Thoracic aorta (tissue), 2 donors: ENCODE data around the gene IRX1. TPM values are rescaled to one million over a fixed set of nuclear protein-coding genes. Genes with fewer than 3 reads are reported as not detected.

Experiments used
- ATAC-seq: fragments of 150-250 bp; one replicate; pipeline ENCODE4 v1.8.0; 2017; ENCODE audit warnings: low read depth; ENCODE audit not compliant: insufficient number of reproducible peaks, low FRiP score
- DNase-seq: peaks from one replicate; pipeline ENCODE4 v3.0.0-alpha.2; 2020; ENCODE audit warnings: low spot score
- H3K27ac ChIP-seq, 2 donors: fragments of 200-600 bp; sonication (generic); 1 replicate in 1 of 2; 2 replicates in 1 of 2; pipeline ENCODE4 v1.5.1; 2016; ENCODE audit warnings: mild to moderate bottlenecking in 2 of 2, moderate library complexity in 2 of 2
- H3K27me3 ChIP-seq: fragments of 200-600 bp; sonication (generic); replicated peaks from 2 replicates; pipeline ENCODE4 v1.6.0; 2016; ENCODE audit warnings: mild to moderate bottlenecking; ENCODE audit not compliant: insufficient read depth
- H3K36me3 ChIP-seq: fragments of 200-600 bp; sonication (generic); one replicate; pipeline ENCODE4 v1.5.1; 2016
- H3K4me1 ChIP-seq, 2 donors: fragments of 200-600 bp; sonication (generic); 1 replicate in 1 of 2; 2 replicates in 1 of 2; pipeline versions ENCODE4 v1.5.1 to v1.6.0; 2016; ENCODE audit warnings: low read depth in 2 of 2, mild to moderate bottlenecking in 1 of 2; ENCODE audit not compliant: control insufficient read depth in 1 of 2
- H3K4me3 ChIP-seq: fragments of 200-600 bp; sonication (generic); 2 replicates; pipeline ENCODE4 v1.5.1; 2016; ENCODE audit warnings: mild to moderate bottlenecking
- H3K9me3 ChIP-seq: fragments of 200-600 bp; sonication (generic); 2 replicates; pipeline ENCODE4 v1.5.1; 2016
- total RNA-seq, 2 donors: library from RNA; depleted of rRNA; stranded (reverse); fragments of >200 nt; gene quantifications; one replicate each; pipeline versions ENCODE4 v1.1.0 to v1.2.3, GENCODE V29; 2016
- TF ChIP-seq, protein P1 (sequence below): fragments of 200-600 bp; sonication (generic); IDR thresholded peaks from one replicate; pipeline ENCODE4 v1.5.1; 2019; ENCODE audit warnings: antibody characterized with exemption

Gene IRX1
- total RNA-seq, 2 donors from 2014 or later, result 5.7 to 11.1 TPM

DNA sequence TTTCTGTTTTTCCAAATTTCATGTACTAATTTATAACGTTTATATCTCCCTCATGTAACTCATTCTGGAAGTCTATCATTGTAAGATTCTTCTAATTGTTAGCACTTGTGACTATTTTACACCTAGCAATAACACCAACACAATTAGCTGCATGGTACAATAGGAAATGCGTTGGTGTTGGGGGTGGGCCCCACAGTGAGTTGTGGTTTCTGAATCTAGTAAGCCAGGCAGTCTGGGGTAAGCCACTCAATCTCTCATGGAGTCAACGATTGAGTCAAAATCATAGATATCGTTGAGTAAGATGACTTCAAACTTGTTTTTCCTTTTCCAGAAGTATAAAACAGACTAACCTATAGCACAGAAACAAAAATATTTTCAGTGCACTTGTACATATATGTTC lies 30.0 kb downstream of the IRX1 start:
- TF ChIP-seq, protein P1, sequence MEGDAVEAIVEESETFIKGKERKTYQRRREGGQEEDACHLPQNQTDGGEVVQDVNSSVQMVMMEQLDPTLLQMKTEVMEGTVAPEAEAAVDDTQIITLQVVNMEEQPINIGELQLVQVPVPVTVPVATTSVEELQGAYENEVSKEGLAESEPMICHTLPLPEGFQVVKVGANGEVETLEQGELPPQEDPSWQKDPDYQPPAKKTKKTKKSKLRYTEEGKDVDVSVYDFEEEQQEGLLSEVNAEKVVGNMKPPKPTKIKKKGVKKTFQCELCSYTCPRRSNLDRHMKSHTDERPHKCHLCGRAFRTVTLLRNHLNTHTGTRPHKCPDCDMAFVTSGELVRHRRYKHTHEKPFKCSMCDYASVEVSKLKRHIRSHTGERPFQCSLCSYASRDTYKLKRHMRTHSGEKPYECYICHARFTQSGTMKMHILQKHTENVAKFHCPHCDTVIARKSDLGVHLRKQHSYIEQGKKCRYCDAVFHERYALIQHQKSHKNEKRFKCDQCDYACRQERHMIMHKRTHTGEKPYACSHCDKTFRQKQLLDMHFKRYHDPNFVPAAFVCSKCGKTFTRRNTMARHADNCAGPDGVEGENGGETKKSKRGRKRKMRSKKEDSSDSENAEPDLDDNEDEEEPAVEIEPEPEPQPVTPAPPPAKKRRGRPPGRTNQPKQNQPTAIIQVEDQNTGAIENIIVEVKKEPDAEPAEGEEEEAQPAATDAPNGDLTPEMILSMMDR, result no peak
- ATAC-seq (no peak), DNase-seq (no peak)
- Histone ChIP-seq H3K36me3 (no peaks in the 10 kb centered on the region), H3K4me1 (no peaks in the 10 kb centered on the region), H3K4me3 (no peak overlapping the region), H3K27me3 (no peaks in the 10 kb centered on the region), H3K27ac (no peak overlapping the region), H3K9me3 (no peaks in the 10 kb centered on the region)

DNA sequence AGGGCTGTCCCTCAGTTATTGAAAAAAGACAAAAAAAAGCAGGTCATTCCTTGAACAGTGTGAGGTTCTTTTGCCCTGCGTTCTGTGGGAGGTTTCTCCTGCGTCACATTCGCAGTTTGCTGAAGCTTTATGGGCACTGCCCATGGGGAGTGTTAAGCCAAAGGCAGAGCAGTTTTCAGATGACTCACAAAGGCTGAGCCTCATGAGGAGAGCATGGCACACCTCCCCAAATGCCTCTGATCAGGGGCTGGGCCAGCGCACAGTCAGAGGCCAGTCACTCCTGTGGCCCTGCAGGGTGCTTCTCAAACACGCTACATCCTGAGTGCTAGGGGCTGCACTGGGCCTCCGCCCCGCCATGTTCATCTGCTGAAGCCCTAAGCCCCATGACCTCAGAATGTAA lies 38.4 kb downstream of the IRX1 start:
- TF ChIP-seq, protein P1, result no peak
- H3K36me3 ChIP-seq, result no peaks in the 10 kb centered on the region
- H3K4me3 ChIP-seq, result no peak overlapping the region
- H3K4me1 ChIP-seq, result no peaks in the 10 kb centered on the region
- no peak overlapping the region for H3K27ac ChIP-seq
- H3K27me3 ChIP-seq, result no peaks in the 10 kb centered on the region
- ATAC-seq (no peak), DNase-seq (no peak)
- no peaks in the 10 kb centered on the region for H3K9me3 ChIP-seq

- Histone ChIP-seq H3K4me3 (no peak overlapping the region), H3K9me3 (no peaks in the 10 kb centered on the region), H3K27ac (no peak overlapping the region), H3K4me1 (no peaks in the 10 kb centered on the region), H3K36me3 (no peaks in the 10 kb centered on the region), H3K27me3 (no peaks in the 10 kb centered on the region)
- DNase-seq (no peak), ATAC-seq (no peak)
- TF ChIP-seq, protein P1, result no peak
Observed at GRCh38 chr5:3639175-3639574, 43.5 kb downstream of the IRX1 start.

DNA sequence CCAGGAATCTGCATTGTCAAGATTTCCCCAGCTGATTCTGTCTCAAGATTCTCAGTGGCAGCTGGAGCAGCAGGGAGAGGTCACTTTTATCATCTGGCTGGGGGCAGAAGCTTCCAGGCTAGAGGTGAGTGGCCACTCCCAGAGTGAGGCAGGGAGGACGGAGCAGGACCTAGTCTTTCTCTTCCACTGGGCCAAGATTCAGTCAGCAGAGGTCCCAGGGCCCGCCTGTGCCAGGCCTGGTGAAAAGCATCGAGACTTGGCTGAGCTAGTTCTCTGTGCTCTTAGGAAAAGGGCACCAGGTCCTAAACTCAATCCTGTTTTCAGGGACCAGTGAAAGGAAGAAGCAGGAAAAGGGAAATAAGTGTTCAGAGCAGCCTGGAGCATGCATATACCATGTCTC lies 46.6 kb downstream of the IRX1 start:
- Histone ChIP-seq H3K9me3 (no peaks in the 10 kb centered on the region), H3K36me3 (no peaks in the 10 kb centered on the region), H3K27ac (no peak overlapping the region), H3K4me1 (no peaks in the 10 kb centered on the region), H3K4me3 (no peak overlapping the region), H3K27me3 (no peaks in the 10 kb centered on the region)
- DNase-seq (no peak), ATAC-seq (no peak)
- TF ChIP-seq, protein P1, result no peak

DNA sequence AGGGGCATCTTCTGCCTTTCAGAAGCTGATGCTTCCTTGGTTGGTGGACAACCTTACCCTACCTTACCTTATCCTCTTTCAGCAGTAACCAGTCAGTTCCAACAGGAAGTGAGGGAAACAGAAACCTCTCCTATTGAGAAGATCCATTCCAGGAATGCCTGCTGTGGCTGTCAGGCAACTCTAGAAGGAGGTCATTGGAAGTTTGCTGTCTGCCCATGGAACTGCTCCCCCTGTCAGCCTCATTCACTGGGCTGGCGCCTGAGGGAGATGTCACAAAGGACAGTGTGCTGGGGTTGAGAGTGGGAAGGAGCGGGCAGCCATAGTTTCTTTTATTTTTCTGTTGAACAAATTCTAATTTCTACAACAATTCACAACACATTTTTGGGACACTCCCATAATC lies 54.7 kb downstream of the IRX1 start:
- no peaks in the 10 kb centered on the region for H3K9me3 ChIP-seq
- H3K4me3 ChIP-seq, result no peak overlapping the region
- no peak for DNase-seq
- no peaks in the 10 kb centered on the region for H3K27me3 ChIP-seq
- TF ChIP-seq, protein P1, result no peak
- no peak for ATAC-seq
- H3K27ac ChIP-seq, result no peak overlapping the region
- H3K4me1 ChIP-seq, result no peaks in the 10 kb centered on the region
- no peaks in the 10 kb centered on the region for H3K36me3 ChIP-seq
